Ecto neural progenitor cell (in vitro differentiated cells): ENCODE data around the gene MRPS7.
"Not testable (repeated sequence)": the region's sequence is repeated elsewhere in the genome, so short reads cannot be mapped to it uniquely, and the experiment has no call there.

Experiments
- DNase-seq: peaks from one replicate; pipeline ENCODE4 v3.0.0-alpha.2; 2018; ENCODE audit warnings: low spot score

Gene MRPS7

DNA sequence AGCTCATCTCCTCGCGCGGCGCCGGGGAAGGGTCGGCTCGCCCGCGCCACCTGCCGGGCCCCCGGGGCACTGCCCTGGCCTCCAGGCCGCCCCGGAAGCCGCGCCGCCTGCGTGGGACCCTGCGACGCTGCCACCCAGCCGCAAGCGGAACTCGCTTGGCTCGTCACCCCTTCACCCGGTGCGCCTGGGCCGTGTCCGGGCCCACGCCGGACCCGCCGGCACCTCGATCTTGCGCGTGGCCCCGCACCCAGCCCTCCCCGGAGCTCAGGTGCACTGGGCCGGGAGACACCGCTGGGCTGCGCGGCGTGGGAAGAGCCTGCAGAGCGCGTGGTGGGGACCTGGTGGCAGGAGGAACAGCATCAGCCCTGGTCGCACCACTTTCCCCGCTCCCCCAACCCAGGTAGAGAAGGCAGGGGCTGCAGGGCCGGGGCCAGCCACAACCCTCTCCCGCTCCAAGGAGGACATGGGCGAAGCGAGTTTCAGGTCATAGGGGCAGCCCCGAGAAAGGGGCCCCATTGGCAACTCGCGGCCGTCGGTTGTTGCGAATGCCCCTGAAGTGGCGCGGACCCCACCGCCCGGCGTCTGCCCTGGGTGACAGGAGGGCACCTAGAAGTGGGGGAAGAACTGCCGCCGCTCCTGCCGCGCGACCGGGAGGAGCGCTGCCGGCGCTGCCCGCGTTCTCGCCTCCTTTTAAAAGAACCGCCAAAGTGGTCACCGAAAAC, 9.7 kb downstream of the MRPS7 start:
- peak; percentile 92 for DNase-seq

DNA sequence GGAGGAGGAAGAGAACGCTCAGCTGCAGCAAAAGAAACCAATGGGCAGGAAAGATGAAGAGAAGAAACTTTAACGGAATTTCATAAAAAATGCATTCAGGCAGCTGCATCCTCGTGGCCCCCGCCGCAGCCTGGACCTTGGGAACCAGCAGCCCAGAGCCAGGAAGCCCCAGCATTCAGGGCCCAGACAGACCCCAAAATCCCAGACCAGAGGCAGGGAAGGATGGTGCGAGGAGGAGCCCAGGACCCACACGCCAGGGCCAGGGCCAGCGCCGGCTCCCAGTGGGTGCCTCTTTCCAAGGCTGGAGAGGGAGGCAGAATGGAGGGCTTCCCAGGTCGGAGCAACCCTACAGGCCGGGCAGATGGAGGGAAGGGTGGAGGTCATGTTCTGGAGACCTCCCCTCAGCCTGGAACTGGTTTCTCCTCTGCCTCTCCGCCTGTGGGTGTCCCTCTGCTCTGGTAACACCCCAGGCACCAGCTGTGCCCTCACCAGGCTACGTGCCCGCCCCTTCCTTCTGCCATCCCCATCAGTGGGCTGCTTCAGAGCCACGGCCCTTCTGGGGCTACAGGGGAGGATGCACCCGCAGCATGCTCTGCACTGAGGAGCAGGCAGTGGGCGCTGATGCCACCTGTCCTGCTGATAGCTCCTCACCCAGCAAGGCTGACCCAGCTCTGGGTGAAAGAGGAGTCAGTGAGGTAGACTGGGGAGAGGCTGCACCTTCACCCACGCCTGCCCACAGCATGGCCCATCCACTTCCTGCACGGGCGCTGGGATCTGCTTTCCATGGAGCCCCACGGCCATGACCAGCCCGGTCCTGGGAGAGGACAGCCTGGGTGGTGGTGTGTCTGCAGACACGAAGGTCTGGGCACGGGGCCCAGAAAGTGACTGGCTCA, 10.5 kb downstream of the MRPS7 start:
- no peak for DNase-seq

DNA sequence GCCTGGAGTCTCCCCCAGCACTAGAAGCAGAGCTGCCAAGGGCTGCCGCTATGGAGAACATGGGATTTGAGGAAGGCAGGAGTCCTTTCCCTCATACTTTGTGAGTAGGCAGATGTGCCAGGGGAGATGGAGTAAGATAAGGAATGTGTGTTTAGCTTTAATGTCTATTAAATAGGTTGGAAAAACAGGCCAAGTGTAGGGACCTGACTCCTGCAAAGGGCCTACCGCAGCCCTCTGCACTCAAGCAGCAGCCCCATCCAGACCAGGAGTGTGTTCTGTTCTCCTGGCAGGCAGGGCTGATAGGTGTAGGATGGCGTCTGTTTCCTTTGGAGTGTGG, 11.1 kb downstream of the MRPS7 start:
- DNase-seq, result no peak

DNA sequence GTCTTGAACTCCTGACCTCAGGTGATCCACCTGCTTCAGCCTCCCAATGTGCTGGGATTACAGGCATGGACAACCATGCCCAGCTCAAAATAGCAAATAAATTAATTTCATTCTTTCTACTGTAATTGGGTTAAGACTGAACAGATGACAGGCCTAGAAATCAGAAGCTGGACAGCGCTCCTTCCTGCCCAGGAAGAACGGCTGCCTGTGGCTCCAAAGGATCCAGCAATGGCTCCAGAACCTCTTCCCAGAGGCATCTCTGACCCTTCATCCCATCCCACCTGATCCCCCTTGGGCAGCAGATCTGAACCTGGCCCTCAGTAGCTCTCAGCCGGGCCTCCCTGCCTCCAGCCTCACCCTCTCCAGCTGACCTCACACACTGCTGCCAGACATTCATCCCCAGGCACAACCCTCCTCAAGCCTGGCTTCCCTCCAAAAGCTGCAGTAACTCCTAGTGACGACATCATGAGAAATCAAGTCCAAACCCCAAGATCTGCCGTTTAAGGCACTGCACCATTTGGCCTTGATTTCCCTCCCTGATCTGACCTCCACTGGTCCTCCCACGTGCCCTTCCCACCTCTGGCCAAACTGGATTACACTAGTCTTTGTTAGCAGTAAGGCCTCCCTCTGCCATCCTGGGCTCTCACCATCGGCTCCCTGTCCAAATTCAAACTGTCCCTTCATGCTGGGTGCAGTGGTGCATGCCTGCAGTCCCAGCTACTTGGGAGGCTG, 12.5 kb downstream of the MRPS7 start:
- DNase-seq, result no peak

GRCh38 chr17:75277664-75278071, 16.0 kb downstream of the MRPS7 start:
- no peak for DNase-seq

DNA sequence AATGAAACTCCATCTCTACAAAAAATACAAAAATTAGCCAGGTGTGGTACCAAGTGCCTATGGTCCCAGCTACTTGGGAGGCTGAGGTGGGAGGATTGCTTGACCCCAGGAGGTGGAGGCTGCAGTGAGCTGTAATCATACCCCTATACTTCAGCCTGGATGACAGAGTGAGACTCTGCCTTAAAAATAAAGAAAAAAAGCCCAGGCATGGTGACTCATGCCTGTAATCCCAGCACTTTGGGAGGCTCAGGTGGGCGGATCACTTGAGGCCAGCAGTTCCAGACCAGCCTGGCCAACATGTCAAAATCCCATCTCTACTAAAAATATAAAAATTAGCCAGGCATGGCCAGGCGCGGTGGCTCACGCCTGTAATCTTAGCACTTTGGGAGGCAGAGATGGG, 18.5 kb downstream of the MRPS7 start:
- DNase-seq, result not testable (repeated sequence)

GRCh38 chr17:75285123-75285522, 23.4 kb downstream of the MRPS7 start:
- DNase-seq, result no peak

DNA sequence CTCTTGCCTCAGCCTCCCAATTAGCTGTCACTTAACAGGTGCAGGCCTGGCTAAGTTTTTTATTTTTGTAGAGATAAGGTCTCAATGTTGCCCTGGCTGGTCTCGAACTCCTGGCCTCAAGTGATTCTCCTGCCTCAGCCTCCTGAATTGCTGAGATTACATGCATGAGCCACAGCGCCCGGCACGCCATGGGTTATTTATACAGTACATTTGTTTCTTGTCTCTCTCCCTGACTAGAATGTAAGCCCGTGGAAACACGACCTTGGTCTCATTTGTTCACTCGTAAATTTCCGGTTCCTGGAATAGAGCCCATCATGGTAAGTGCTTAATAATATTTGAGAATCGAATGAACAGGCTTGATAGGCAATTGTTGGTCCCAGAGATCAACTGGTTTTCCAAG, 25.5 kb downstream of the MRPS7 start:
- DNase-seq, result no peak

- DNase-seq, result no peak
These were observed 26.7 kb downstream of the MRPS7 start for GRCh38 chr17:75288359-75288758.

GRCh38 chr17:75288770-75289114, 27.1 kb downstream of the MRPS7 start:
- no peak for DNase-seq

GRCh38 chr17:75289115-75289831, 27.6 kb downstream of the MRPS7 start, which contains the start of gene SLC25A19:
Gene SLC25A19 (minus strand): TSS chr17:75289433. CDS start chr17:75286764, 2,669 bp downstream.
- DNase-seq, result peak; percentile 99

GRCh38 chr17:75289832-75290337, 28.2 kb downstream of the MRPS7 start:
- no peak for DNase-seq

DNA sequence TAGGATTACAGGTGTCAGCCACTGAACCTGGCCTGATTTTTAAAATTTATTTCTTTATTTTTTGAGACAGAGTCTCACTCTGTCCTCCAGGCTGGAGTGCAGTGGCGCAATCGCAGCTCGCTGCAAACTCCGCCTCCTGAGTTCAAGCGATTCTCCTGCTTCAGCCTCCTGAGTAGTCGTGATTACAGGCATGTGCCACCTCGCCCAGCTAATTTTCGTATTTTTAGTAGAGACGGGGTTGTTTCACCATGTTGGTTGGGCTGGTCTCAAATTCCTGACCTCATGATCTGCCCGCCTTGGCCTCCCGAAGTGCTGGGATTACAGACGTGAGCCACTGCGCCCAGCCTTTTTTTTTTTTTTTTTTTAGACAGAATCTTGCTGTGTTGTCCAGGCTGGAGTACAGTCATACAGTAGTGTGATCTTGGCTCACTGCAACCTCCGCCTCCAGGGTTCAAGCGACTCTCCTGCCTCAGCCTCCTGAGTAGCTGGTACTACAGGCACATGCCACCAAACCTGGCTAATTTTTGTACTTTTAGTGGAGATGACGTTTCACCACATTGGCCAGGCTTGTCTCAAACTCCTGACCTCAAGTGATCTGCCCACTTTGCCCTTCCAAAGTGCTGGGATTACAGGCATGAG, 31.2 kb downstream of the MRPS7 start:
- not testable (repeated sequence) for DNase-seq

- no peak for DNase-seq
These were observed 33.8 kb downstream of the MRPS7 start for GRCh38 chr17:75295201-75296158.

DNA sequence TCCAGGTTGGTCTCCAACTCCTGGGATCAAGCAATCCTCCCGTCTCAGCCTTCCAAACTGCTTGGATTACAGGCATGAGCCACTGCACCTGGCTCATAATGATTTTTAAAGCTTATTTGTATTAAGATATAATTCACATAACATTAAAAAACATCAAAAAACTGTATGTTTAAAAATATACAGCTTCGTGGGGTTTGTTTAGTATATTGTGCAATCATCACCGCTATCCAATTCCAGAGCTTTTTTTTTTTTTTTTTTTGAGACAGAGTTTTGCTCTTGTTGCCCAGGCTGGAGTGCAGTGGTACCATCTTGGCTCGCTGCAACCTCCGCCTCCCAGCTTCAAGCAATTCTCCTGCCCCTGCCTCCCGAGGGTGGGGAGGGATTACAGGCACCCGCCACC, 38.6 kb downstream of the MRPS7 start:
- DNase-seq, result no peak

- DNase-seq, result no peak
These were observed 39.4 kb downstream of the MRPS7 start for GRCh38 chr17:75301049-75301448.

- no peak for DNase-seq
These were observed 40.0 kb downstream of the MRPS7 start for GRCh38 chr17:75301502-75302206.

DNA sequence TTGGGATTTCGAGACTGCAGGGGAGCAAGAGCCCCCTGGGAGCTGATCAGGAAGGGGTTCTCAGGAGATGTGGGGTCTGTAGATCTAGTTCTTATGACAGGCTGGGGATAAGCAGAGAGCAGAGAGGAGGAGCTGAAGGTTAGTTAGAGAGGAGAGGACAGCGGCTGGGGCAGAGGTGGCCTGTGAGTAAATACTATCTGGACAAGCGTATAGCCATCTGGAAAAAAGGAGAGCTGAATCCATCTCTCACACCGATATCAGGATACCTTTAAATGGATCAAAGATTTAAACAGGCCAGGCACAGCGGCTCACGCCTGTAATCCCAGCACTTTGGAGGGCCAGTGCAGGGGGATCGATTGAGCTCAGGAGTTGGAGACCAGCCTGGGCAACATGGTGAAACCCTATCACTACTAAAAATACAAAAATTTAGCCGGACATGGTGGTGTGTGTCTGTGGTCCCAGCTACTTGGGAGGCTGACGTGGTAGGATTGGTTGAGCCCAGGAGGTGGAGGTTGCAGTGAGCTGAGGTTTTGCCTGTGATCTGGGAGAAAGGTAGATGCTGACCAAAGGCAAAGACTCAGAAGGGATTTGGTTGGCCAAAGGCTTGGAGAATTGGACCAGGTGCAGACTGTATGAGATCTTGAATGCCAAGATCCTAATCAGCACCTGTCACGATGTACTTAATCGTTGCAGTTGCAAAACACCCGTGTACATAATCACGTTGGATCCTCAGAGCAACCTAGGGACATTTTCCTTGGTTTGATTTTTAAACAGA, 46.5 kb downstream of the MRPS7 start:
- DNase-seq, result no peak
